Vagina (tissue), 2 donors: Measurements from ENCODE around the gene SARS1. TPM values are rescaled to one million over a fixed set of nuclear protein-coding genes. Genes with fewer than 3 reads are reported as not detected.

Source experiments
- DNase-seq, 2 donors: peaks; one replicate each; pipeline ENCODE4 v3.0.0-alpha.2; 2017; ENCODE audit errors: extremely low spot score in 2 of 2
- H3K27ac ChIP-seq: fragments of 200-600 bp; sonication (generic); one replicate; pipeline ENCODE4 v1.5.1; 2019
- H3K27me3 ChIP-seq: fragments of 200-600 bp; sonication (generic); one replicate; pipeline ENCODE4 v1.5.1; 2019
- H3K36me3 ChIP-seq, 2 donors: fragments of 200-600 bp; sonication (generic); one replicate each; pipeline ENCODE4 v1.5.1; 2017 to 2019
- H3K4me1 ChIP-seq: fragments of 200-600 bp; sonication (generic); one replicate; pipeline ENCODE4 v1.5.1; 2019
- H3K4me3 ChIP-seq, 2 donors: fragments of 200-600 bp; sonication (generic); 1 replicate in 1 of 2; 2 replicates in 1 of 2; pipeline ENCODE4 v1.5.1; 2016 to 2019
- H3K9me3 ChIP-seq: fragments of 200-600 bp; sonication (generic); one replicate; pipeline ENCODE4 v1.5.1; 2019
- CTCF ChIP-seq, 3 experiments: fragments of 450-650 bp in 2 of 3; fragments of 200-600 bp in 1 of 3; sonication (generic) in 1 of 3; IDR thresholded peaks; one replicate each; pipeline ENCODE4 v1.5.1; 2017 to 2019; ENCODE audit warnings: antibody characterized with exemption in 3 of 3, mild to moderate bottlenecking in 2 of 3, moderate library complexity in 2 of 3
- POLR2A ChIP-seq, 2 donors: fragments of 450-650 bp; IDR thresholded peaks; one replicate each; pipeline ENCODE4 v1.6.1; 2017; ENCODE audit warnings: antibody characterized with exemption in 2 of 2, mild to moderate bottlenecking in 2 of 2, moderate library complexity in 2 of 2
- POLR2AphosphoS5 ChIP-seq, 2 donors: sonication (generic); formaldehyde crosslinking; IDR thresholded peaks; one replicate each; pipeline ENCODE4 v1.9.0; 2017; ENCODE audit warnings: antibody characterized with exemption in 2 of 2, mild to moderate bottlenecking in 2 of 2, low read depth in 1 of 2; ENCODE audit not compliant: insufficient read depth in 1 of 2
- intact Hi-C: fragments of 100-400 bp; cut with DNase I; formaldehyde crosslinking; loops from one replicate; pipeline ENCODE4 v1.15.1; 2023
- total RNA-seq: library from RNA; depleted of rRNA; stranded (reverse); fragments of >200 nt; gene quantifications from one replicate; pipeline ENCODE4 v1.2.3, GENCODE V29; 2016

SARS1 gene
- total RNA-seq, 1 donor from 2014 or later, result 135 TPM

- Histone ChIP-seq H3K9me3 (no peaks in the 10 kb centered on the region), H3K27ac (no peak overlapping the region), H3K4me1 (peaks cover 20% of the 10 kb centered on the region), H3K36me3 (peaks cover 0 to 14% of the 10 kb centered on the region in 2 donors), H3K4me3 (no peak overlapping the region), H3K27me3 (no peaks in the 10 kb centered on the region)
- no peak for TF ChIP-seq POLR2AphosphoS5 (IDR thresholded peaks at IDR 0.05; ENCODE audit: insufficient read depth in 1 of 2, low read depth in 1 of 2)
- TF ChIP-seq POLR2A (IDR thresholded peaks at IDR 0.05), result no peak
- TF ChIP-seq CTCF (IDR thresholded peaks at IDR 0.05), result no peak
- intact Hi-C loops, result no loop called here
- no peak for DNase-seq
Observed at GRCh38 chr1:109261006-109261405, 47.3 kb downstream of the SARS1 start.

- Histone ChIP-seq H3K4me3 (no peak overlapping the region), H3K36me3 (peaks cover 0 to 14% of the 10 kb centered on the region in 2 donors), H3K4me1 (peaks cover 15% of the 10 kb centered on the region), H3K27ac (no peak overlapping the region), H3K9me3 (no peaks in the 10 kb centered on the region), H3K27me3 (no peaks in the 10 kb centered on the region)
- DNase-seq, result no peak
- intact Hi-C loops, result no loop called here
- TF ChIP-seq POLR2AphosphoS5 (IDR thresholded peaks at IDR 0.05; ENCODE audit: insufficient read depth in 1 of 2, low read depth in 1 of 2) (no peak), CTCF (IDR thresholded peaks at IDR 0.05) (no peak), POLR2A (IDR thresholded peaks at IDR 0.05) (no peak)
Observed at GRCh38 chr1:109261578-109261977, 47.9 kb downstream of the SARS1 start.

GRCh38 chr1:109262231-109263055, 48.7 kb downstream of the SARS1 start:
- no peaks in the 10 kb centered on the region for H3K27me3 ChIP-seq
- H3K36me3 ChIP-seq, result peaks cover 0 to 14% of the 10 kb centered on the region in 2 donors
- TF ChIP-seq CTCF (IDR thresholded peaks at IDR 0.05), result no peak
- TF ChIP-seq POLR2AphosphoS5 (IDR thresholded peaks at IDR 0.05; ENCODE audit: insufficient read depth in 1 of 2, low read depth in 1 of 2), result no peak
- no peak for TF ChIP-seq POLR2A (IDR thresholded peaks at IDR 0.05)
- no peak for DNase-seq
- peaks cover 15% of the 10 kb centered on the region for H3K4me1 ChIP-seq
- H3K4me3 ChIP-seq, result no peak overlapping the region
- intact Hi-C loops, result no loop called here
- H3K9me3 ChIP-seq, result no peaks in the 10 kb centered on the region
- H3K27ac ChIP-seq, result peak overlapping the region; percentile 66

GRCh38 chr1:109263234-109263596, 49.5 kb downstream of the SARS1 start:
- no peaks in the 10 kb centered on the region for H3K27me3 ChIP-seq
- peaks cover 15% of the 10 kb centered on the region for H3K4me1 ChIP-seq
- no peak for TF ChIP-seq POLR2A (IDR thresholded peaks at IDR 0.05)
- TF ChIP-seq CTCF (IDR thresholded peaks at IDR 0.05), result no peak
- no peak for TF ChIP-seq POLR2AphosphoS5 (IDR thresholded peaks at IDR 0.05; ENCODE audit: insufficient read depth in 1 of 2, low read depth in 1 of 2)
- peaks cover 0 to 14% of the 10 kb centered on the region in 2 donors for H3K36me3 ChIP-seq
- H3K4me3 ChIP-seq, result no peak overlapping the region
- H3K9me3 ChIP-seq, result no peaks in the 10 kb centered on the region
- DNase-seq, result no peak
- intact Hi-C loops, result no loop called here
- H3K27ac ChIP-seq, result peak overlapping the region; percentile 66
